Heart right ventricle (tissue), 16 donors: ENCODE results near the gene ZACN. TPM values are rescaled to one million over a fixed set of nuclear protein-coding genes. Genes with fewer than 3 reads are reported as not detected.

Source experiments
- ATAC-seq, 8 donors: fragments of 200-7000 bp; cut with Tn5 transposase; one replicate each; pipeline ENCODE4 v1.9.1; 2020; ENCODE audit warnings: mild to moderate bottlenecking in 8 of 8, moderate library complexity in 8 of 8, moderate number of reproducible peaks in 1 of 8
- DNase-seq, 2 donors: peaks; one replicate each; pipeline ENCODE4 v3.0.0-alpha.2; 2020
- H3K27ac ChIP-seq, 10 donors: fragments of 200-600 bp; sonication (generic) in 2 of 10; one replicate each; pipeline versions ENCODE4 v1.5.0 to v1.8.0; 2020 to 2022; ENCODE audit warnings: mild to moderate bottlenecking in 3 of 10
- H3K27me3 ChIP-seq, 7 donors: fragments of 200-600 bp; one replicate each; pipeline ENCODE4 v1.8.0; 2021 to 2022; ENCODE audit warnings: mild to moderate bottlenecking in 2 of 7
- H3K36me3 ChIP-seq, 9 donors: fragments of 200-600 bp; sonication (generic) in 1 of 9; one replicate each; pipeline versions ENCODE4 v1.5.0 to v1.8.0; 2020 to 2022; ENCODE audit warnings: mild to moderate bottlenecking in 2 of 9
- H3K4me1 ChIP-seq, 9 donors: fragments of 200-600 bp; sonication (generic) in 1 of 9; one replicate each; pipeline versions ENCODE4 v1.5.0 to v1.8.0; 2020 to 2022; ENCODE audit warnings: mild to moderate bottlenecking in 4 of 9
- H3K4me3 ChIP-seq, 10 donors: fragments of 200-600 bp; sonication (generic) in 2 of 10; one replicate each; pipeline versions ENCODE4 v1.5.0 to v1.8.0; 2020 to 2022; ENCODE audit warnings: mild to moderate bottlenecking in 7 of 10, moderate library complexity in 2 of 10
- H3K9me3 ChIP-seq, 11 donors: fragments of 200-600 bp in 10 of 11; sonication (generic) in 2 of 11; one replicate each; pipeline versions ENCODE4 v1.5.0 to v1.8.0; 2013 to 2022; ENCODE audit warnings: mild to moderate bottlenecking in 2 of 11, control low read depth in 1 of 11, moderate library complexity in 1 of 11
- CTCF ChIP-seq, 9 donors: fragments of 200-600 bp; sonication (generic) in 2 of 9; IDR thresholded peaks; one replicate each; pipeline versions ENCODE4 v1.5.0 to v1.8.0; 2021 to 2022; ENCODE audit warnings: antibody characterized with exemption in 9 of 9, mild to moderate bottlenecking in 5 of 9, moderate library complexity in 1 of 9
- WGBS, 2 donors: extraction: QIAGEN DNeasy Blood & Tissue Kit; methylation state at CpG; one replicate each; pipeline ENCODE4 v1.1.7; 2013; ENCODE audit warnings: inconsistent platforms in 1 of 2; 5-methylcytosine and 5-hydroxymethylcytosine counted together
- intact Hi-C, 10 donors: fragments of 100-400 bp; cut with DNase I; formaldehyde crosslinking; loops; one replicate each; pipeline versions ENCODE4 v1.11.1 to v1.14.2; 2022
- polyA plus RNA-seq, 2 donors: library from polyadenylated mRNA; stranded (reverse); fragments of 200-250 nt; gene quantifications; one replicate each; pipeline ENCODE4 v1.2.3, GENCODE V29; 2013
- total RNA-seq, 10 donors: library from RNA; stranded (reverse); fragmentation: NEBNext Ultra II Directional in 3 of 10; extraction: Animal tissue kit (Norgen Biotek cat#: 25700) in 3 of 10; gene quantifications; one replicate each; pipeline versions ENCODE4 v1.2.1 to v1.2.4, GENCODE V29; 2021 to 2023
- donor health status: Arrhythmogenic right ventricular cardiomyopathy.
- donor health status: ischemic (EF 13 %, LVEDD 7.1; RV severe dilation, severe dysfunction).
- donor health status: healthy with polysubstance abuse.
- donor health status: DM: no; HTN: yes; CAD: no.
- donor health status: DM: no; HTN: no; CAD: no.
- donor health status: ischemic (EF 25% LVEDD 6.9; RV normal size, moderate dysfunction).
- donor health status: ischemic (EF 25% LVEDD 5.7; RV mildly dilated, moderate dysfunction).
- donor health status: healthy.
- donor health status: DM: yes; HTN: yes; CAD: no.
- donor health status: Ischemic cardiomyopathy.
- donor health status: ischemic (EF 35%, LVEDD 5.7; RV mildly dilated, moderate dysfunction).
- donor health status: nonischemic (EF 11% LVEDD 7.7; RV severe dilation, severe dysfunction).
- donor health status: DM: yes; HTN: yes; CAD: no.
- donor health status: PGD.
- donor health status: ischemic (EF 29% LVEDD 5.4; RV normal size, mild dysfunction).
- donor health status: nonischemic (EF 23%, LVEDD 6.1; RV moderate dilation, normal function).

The ZACN gene
- total and polyA plus RNA-seq, 12 donors = 1.1 to 1.6 TPM; not detected in 10

DNA sequence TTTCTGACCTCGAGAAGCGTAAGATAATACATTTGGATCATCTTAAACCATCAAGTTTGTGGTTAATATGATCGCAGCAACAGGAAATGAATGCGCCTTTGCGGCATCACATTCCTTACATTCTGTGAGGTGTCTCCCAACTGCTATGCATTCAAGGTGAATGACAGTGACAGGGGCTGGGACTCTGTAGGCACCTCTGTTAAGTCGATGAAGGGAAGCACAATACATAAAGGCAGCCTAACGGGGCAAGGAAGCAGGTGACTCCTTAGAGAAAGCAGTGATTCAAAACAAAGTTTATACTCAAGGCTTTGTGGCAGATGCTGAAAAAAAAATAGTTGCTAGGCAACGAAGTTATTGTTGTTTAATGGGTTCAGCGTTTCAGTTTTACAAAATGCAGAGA is 30.3 kb upstream of the ZACN start:
- whole genome bisulfite sequencing, 2 donors = 85 to 87% methylated on average over 9 of the region's 9 CpGs
- no peaks in the 10 kb centered on the region for H3K9me3 ChIP-seq
- ATAC-seq (no peak), DNase-seq (no peak)
- TF ChIP-seq CTCF (IDR thresholded peaks at IDR 0.05) = no peak
- intact Hi-C loops = no loop called here
- H3K36me3 ChIP-seq = peaks cover 5 to 100% (median 78%) of the 10 kb centered on the region in 9 donors
- H3K27me3 ChIP-seq = no peaks in the 10 kb centered on the region
- peaks cover 0 to 3% (median 0%) of the 10 kb centered on the region in 9 donors for H3K4me1 ChIP-seq
- H3K27ac ChIP-seq = no peak overlapping the region
- no peak overlapping the region for H3K4me3 ChIP-seq

GRCh38 chr17:76049239-76049638 is 29.7 kb upstream of the ZACN start:
- ATAC-seq = no peak
- intact Hi-C loops = no loop called here
- H3K9me3 ChIP-seq = no peaks in the 10 kb centered on the region

DNA sequence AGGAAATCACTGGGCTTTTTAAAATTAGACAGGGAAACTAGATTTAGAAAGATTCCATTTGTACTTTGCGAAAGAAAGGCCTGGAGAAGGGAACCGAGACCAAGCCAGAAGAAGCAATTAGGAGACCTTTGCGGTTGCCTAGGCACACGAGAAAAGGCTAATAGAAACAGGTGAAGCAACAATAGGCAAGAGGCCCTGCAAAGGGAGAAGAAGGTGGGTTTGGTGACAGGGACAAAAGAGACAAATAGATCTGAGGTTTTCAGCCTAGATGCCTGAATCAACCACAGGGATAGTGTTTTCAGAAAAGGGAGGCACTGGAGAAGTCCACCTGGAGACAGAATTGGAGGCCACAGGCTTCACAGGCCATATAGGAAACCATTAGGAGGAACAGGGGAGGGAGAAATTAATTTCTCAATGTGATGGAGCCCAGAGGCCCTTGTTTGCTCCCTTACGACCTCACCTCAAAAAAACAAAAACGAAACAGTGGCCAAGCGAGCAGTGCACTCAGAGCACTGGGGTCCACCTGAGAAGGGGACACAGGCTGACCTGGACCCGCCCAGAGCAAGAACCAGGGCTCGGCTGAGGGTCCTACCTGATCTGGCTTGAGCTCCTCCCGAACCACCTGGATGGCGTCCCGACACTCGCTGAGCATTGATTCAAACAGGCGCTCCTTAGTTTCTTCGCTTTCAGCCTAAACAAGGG is 29.0 kb upstream of the ZACN start:
- Histone ChIP-seq H3K36me3 (peaks cover 5 to 100% (median 77%) of the 10 kb centered on the region in 9 donors), H3K4me3 (no peak overlapping the region), H3K9me3 (no peaks in the 10 kb centered on the region), H3K4me1 (peaks cover 0 to 3% (median 0%) of the 10 kb centered on the region in 9 donors), H3K27me3 (no peaks in the 10 kb centered on the region), H3K27ac (no peak overlapping the region)
- 94% methylated on average over 15 of the region's 15 CpGs for WGBS, 2 donors
- intact Hi-C loops = no loop called here
- ATAC-seq = no peak
- no peak for DNase-seq
- no peak for TF ChIP-seq CTCF (IDR thresholded peaks at IDR 0.05)

More at GRCh38 chr17:76049239-76049638, 29.7 kb upstream of the ZACN start:
- Histone ChIP-seq H3K27me3 (no peaks in the 10 kb centered on the region), H3K27ac (no peak overlapping the region), H3K4me3 (no peak overlapping the region), H3K36me3 (peaks cover 5 to 100% (median 77%) of the 10 kb centered on the region in 9 donors), H3K4me1 (peaks cover 0 to 3% (median 0%) of the 10 kb centered on the region in 9 donors)
- WGBS, 2 donors = 83 to 88% methylated on average over 3 of the region's 3 CpGs
- no peak for DNase-seq
- no peak for TF ChIP-seq CTCF (IDR thresholded peaks at IDR 0.05)

- Histone ChIP-seq H3K4me1 (peaks cover 0 to 3% (median 0%) of the 10 kb centered on the region in 9 donors), H3K4me3 (no peak overlapping the region), H3K9me3 (no peaks in the 10 kb centered on the region), H3K36me3 (peaks cover 0 to 100% (median 72%) of the 10 kb centered on the region in 9 donors), H3K27me3 (no peaks in the 10 kb centered on the region), H3K27ac (no peak overlapping the region)
- ATAC-seq (no peak), DNase-seq (no peak)
- 91 to 94% methylated on average over 11 of the region's 11 CpGs for WGBS, 2 donors
- no peak for TF ChIP-seq CTCF (IDR thresholded peaks at IDR 0.05)
- intact Hi-C loops = no loop called here
Measured at GRCh38 chr17:76050538-76051467, 28.2 kb upstream of the ZACN start.
